ENCODE results near the gene MRPL28.

- TF ChIP-seq CTCF (IDR thresholded peaks at IDR 0.05) (no peak), POLR2A (IDR thresholded peaks at IDR 0.05) (no peak)
Observed at GRCh38 chr16:359871-360697, 10.3 kb downstream of the MRPL28 start.
